Skeletal muscle cell (primary cell): ENCODE data around the gene FHOD1.
A peak's percentile ranks its signal among the peaks of the same experiment; 100 is the strongest.

Source experiments
- DNase-seq: peaks from one replicate; pipeline ENCODE4 v3.0.0-alpha.2; 2010; ENCODE audit warnings: low read depth
- H3K4me3 ChIP-seq: 2 replicates; pipeline ENCODE4 v1.5.1; 2011; ENCODE audit warnings: low read depth, mild to moderate bottlenecking, control low read depth, low read length, moderate library complexity

FHOD1 gene

GRCh38 chr16:67183627-67184452 lies 63.4 kb downstream of the FHOD1 start, which contains the start of gene MATCAP1:
MATCAP1 (minus strand) TSS chr16:67183963; CDS start chr16:67180610, 3,353 bp downstream.
- peak within 1 kb of the TSS; percentile 74 for H3K4me3 ChIP-seq
- DNase-seq, result peak; percentile 95

GRCh38 chr16:67183284-67183626 lies 64.0 kb downstream of the FHOD1 start:
- peak overlapping the region; percentile 74 for H3K4me3 ChIP-seq
- DNase-seq, result no peak

GRCh38 chr16:67182288-67182687 lies 65.0 kb downstream of the FHOD1 start:
- peak overlapping the region; percentile 74 for H3K4me3 ChIP-seq
- no peak for DNase-seq

GRCh38 chr16:67181346-67181745 lies 65.9 kb downstream of the FHOD1 start:
- peak; percentile 81 for DNase-seq
- H3K4me3 ChIP-seq, result peak overlapping the region; percentile 74

GRCh38 chr16:67180166-67180565 lies 67.1 kb downstream of the FHOD1 start:
- H3K4me3 ChIP-seq, result no peak overlapping the region
- no peak for DNase-seq

GRCh38 chr16:67179421-67180080 lies 67.7 kb downstream of the FHOD1 start:
- DNase-seq, result no peak
- H3K4me3 ChIP-seq, result no peak overlapping the region
